SKM-1 (cell line): Measurements from ENCODE around the gene YAF2.
"Not testable (repeated sequence)": the region's sequence is repeated elsewhere in the genome, so short reads cannot be mapped to it uniquely, and the experiment has no call there.

Experiments
- DNase-seq: peaks from one replicate; lab custom pipeline; 2025; ENCODE audit not compliant: unreplicated experiment; lab: John Stamatoyannopoulos, UW

Gene YAF2

DNA sequence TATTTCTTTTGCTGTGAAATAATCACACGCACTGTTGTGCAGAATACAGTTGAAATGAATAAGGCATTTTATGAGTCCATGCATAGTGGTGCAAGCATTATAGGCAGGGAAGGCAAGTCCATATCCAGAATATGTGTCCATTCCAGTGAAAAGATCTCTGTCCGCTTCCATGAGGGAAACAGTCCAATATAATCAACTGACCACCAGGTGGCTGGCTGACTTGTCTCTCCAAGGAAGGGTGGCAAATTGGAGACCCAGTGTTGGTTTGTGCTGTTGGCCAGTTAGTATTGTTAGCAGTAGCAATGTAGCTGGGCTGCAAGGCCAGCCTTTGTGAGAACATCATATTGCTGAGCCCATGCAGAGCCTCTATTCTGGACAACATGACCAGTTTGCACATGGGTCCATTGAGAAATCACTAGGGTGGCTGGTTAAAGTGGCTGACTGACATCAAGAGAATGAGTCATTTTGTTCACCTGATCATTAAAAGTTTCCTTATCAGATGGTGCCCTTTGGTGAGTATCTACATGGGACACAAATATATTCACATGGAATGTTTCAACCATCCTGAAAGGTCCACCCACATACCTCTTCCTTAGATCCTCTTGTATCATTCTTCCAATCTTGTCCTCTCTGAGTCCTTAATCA lies 17.3 kb upstream of the YAF2 start:
- DNase-seq: no peak

DNA sequence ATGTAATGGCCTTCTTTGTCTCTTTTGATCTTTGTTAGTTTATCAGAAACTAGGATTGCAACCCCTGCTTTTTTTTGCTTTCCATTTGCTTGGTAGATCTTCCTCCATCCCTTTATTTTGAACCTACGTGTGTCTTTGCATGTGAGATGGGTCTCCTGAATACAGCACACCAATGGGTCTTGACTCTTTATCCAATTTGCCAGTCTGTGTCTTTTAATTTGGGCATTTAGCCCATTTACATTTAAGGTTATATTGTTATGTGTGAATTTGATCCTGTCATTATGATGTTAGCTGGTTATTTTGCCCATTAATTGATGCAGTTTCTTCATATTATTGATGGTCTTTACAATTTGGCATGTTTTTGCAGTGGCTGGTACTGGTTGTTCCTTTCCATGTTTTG lies 14.6 kb upstream of the YAF2 start:
- DNase-seq: not testable (repeated sequence)

DNA sequence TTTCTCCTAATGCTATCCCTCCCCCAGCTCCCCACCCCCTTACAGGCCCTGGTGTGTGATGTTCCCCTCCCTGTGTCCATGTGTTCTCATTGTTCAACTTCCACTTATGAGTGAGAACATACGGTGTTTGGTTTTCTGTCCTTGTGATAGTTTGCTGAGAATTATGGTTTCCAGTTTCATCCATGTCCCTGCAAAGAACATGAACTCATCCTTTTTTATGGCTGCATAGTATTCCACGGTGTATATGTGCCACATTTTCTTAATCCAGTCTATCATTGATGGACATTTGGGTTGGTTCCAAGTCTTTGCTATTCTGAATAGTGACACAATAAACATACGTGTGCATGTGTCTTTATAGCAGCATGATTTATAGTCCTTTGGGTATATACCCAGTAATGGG lies 11.0 kb upstream of the YAF2 start:
- DNase-seq: not testable (repeated sequence)

DNA sequence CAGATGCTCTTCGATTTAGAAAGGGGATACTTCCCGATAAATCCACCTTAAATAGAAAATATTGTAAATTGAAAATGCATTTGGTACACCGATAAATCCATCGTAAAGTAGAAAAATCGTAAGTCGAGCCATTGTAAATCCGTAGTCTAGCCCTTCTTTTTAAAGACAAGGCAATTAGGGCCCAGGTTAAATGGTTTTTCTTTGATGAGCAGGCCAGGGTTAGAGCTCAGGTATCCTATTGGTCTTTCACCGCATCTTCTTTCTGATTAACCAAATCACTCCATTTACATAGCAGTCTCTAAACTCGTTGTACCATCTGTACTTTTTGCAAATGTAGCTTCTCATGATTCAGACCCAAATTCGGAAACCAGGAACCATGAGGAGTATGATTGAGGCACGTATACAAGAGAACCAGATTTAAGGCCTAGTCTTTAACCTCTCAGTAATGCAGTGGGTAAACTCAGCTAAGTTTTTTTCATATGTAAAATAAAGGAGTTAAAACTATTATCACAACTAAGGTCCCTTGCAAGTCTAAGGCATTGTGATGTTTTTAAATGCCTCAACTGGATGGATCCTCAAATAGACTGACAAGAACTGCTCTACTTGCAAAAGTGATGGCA lies 2.2 kb upstream of the YAF2 start:
- DNase-seq: no peak

DNA sequence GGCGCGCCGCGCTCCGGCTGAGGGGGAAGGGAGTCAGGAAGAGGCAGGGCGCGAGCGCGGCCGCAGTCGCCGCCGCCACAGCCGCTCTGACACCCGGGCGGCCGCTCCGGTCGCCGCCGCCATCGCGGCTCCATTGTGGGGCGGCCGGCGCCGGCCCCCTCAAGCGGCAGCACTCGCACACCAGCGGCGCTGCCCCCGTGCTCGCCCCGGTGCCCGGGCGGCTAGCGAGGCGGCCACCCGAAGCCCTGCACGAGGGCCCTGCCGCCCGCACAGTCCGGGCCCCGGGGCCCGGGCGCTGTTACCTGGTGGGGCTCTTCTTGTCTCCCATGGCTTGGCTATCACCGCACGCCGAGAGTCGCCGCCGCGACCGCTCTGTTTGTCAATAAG lies 202 bp downstream of the YAF2 start:
- no peak for DNase-seq

DNA sequence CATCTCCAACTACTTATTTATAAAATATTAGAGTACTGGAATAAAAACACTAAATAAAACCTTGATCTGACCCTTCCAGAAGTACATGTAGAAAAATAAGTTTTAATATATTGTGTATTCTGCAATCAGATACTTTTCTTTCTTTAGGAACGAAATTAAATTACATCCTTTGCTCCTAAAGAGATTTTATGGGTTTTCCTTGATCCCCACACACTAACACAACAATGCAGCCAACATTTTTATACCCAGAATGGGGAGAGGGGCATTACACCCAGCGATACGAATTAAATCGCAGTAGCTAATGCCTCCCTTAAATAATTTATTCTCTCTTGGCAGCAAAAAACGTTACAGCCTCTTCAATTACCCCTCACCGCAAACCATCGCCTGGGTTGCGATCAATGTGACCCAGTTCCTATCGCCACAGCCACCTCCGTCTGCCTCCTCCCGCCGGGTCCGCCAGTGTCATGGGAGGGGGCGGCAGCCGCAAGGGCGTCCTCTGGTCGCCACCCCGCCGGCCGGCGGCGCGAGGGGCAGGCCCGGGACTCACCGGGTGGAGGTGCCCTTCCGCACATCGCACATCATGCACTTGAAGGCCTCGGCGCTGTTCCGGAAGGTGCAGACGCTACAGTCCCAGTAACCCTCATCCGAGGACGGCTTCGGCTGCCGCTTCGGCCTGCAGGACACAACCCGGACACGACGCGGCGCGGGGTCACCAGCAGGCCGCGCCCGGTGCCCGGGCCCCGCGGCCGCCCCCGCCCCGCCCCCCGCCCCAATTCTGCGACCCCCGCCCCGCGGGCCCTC lies 796 bp downstream of the YAF2 start:
- DNase-seq: peak; percentile 21

DNA sequence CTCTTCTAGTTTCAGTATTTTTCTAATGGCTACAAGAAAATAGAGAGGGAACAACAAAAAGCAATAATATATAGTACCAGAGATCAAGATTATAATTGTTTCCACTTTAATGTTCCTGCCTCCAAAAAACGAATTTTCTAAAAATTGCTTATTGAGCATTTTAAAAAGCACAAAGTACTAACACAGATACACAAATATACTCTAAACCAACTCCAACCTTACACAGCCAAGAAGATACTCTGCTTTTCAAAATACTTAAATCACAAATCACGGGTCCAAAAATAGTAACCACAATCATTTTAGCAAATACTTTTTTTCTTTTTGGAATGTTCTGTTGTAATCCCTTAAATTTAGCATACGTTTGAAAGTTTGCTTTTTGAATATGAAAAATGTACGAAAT lies 2.0 kb downstream of the YAF2 start:
- DNase-seq: no peak

DNA sequence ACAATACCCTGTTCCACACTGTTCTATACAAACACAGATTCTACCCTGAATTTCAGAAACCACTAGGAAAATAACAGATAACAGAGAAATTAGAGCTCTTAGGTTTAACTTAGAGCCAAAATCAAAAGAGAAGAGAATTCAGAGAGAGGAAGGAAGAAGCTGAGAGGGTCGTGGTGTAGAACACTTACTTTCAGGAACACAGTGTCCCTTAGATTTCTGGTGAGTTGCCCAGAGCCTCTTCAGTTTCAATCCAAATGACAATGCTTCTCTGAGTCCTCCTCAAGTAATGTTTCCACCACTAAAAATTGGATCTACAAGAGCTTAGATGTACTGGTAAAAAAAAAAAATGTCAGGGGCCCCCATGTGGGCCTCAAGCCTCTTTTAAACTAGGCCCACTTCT lies 2.6 kb downstream of the YAF2 start:
- DNase-seq: no peak

DNA sequence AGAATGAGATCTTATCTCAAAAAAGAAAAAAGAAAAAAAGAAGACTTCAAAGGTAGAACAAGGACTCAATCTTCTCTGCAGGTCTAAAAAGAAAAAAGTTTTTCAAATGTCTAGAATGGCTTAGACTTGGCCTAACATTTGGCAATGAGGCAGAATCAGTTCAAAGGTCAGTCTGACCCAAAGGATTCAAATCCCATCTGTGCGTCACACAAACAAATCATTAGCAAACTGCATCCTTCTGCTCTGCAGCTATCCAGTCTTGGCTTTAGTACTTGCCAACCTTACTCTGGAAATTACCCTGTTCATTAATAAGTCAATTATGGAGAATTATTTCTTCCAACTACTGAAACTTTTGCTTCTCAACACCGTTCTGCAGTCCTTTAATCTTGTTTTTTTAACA lies 3.1 kb downstream of the YAF2 start:
- DNase-seq: no peak

DNA sequence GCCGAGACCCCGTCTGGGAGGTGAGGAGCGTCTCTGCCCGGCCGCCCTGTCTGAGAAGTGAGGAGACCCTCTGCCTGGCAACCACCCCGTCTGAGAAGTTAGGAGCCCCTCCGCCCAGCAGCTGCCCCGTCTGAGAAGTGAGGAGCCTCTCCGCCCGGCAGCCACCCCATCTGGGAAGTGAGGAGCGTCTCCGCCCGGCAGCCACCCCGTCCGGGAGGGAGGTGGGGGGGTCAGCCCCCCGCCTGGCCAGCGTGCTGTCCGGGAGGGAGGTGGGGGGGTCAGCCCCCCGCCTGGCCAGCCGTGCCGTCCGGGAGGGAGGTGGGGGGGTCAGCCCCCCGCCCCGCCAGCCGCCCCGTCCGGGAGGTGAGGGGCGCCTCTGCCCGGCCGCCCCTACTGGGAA lies 10.5 kb downstream of the YAF2 start:
- DNase-seq: not testable (repeated sequence)

DNA sequence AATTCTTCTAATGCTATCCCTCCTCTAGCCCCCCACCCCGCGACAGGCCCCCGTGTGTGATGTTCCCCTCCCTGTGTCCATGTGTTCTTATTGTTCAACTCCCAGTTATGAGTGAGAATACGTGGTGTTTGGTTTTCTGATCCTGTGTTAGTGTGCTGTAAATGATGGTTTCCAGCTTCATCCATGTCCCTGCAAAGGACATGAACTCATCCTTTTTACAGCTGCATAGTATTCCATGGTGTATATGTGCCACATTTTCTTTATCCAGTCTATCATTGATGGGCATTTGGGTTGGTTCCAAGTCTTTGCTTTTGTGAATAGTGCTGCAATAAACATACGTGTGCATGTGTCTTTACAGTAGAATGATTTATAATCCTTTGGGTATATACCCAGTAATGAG lies 13.5 kb downstream of the YAF2 start:
- DNase-seq: not testable (repeated sequence)

DNA sequence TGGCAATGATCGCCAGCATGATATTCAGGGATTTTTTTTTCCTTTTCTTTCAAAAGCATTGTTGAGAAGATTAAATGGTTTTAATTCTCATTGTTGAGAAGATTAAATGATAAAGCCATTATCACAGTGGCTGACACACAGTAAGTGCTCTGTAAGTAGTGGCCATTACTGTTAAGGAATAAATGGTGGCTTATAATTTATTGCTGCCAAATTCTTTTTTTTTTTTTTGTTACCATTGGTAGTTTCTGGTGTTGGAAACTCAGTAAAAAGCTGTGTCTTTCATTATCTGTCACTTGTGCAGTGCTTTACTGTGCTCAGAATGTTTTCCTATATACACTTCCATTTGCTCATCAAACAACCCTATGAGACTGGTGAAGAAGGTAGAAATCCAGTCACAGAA lies 15.3 kb downstream of the YAF2 start:
- no peak for DNase-seq

DNA sequence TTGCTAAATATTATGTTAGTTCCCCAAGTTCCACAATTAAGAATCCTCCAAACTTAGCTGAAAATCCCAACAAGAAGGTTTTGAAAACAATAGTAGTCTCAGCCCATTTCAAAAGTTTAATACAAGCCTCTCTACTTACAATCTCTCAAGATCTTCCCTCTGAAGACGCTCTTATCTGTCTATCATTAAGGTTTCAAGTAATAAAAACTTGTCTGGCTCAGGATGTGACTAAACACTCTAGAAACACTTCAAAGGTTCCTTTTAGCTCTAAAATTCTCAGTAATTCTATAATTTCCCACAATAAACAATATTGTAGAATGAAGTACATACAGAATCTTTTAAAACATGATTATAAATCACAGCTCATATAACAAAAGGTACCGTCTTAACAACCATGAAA lies 16.3 kb downstream of the YAF2 start:
- no peak for DNase-seq

DNA sequence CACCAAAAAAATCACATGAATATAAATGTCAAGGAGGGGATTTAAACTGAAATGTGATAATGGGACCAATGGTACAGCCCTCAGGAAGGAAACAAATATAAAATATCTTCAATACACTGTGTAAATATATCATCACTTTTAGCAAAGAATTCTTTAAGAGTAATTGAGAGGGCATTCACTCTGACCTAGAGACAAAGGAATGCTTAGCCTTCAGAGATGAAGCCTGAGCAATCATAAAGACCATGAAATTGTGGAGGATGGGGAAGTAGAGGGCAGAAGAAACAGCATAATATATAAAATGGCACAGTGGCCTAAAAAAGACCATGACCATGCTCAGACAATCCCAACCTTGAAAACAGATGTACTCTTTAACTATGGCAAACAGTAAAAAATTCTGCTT lies 20.4 kb downstream of the YAF2 start:
- DNase-seq: no peak

DNA sequence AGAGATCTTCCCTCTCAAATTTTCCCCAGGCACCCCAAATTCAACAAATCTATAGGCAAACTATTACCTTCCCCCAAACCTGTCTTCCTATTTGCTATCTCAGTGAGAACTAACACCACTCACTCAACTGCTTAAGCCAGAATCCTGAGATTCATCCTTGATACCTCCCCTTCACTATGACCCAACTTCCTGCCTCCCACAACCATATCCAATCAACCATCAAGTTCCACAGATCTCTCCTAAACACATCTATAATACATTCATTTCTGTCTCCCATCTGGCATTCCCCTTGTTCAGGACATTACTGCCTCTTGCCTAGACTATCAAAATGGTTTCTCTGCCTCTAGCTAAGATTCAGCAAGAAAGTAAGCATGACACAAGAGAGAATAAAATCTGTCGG lies 21.3 kb downstream of the YAF2 start:
- DNase-seq: no peak

DNA sequence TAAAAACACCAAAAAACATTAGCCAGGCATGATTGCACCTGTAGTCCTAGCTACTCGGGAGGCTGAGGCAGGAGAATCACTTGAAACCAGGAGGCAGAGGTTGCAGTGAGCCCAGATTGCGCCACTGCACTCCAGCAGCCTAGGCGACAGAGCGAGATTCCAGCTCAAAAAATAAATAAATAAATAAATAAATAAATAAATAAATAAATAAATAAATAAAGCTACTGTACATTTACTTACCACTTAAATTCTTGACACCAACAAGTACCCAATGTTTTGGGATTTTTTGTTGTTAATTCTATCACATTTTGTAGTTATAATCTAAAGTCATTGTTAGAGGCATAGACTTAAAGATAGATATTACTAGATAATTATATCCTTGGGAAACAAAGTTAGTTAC lies 22.3 kb downstream of the YAF2 start:
- DNase-seq: not testable (repeated sequence)

DNA sequence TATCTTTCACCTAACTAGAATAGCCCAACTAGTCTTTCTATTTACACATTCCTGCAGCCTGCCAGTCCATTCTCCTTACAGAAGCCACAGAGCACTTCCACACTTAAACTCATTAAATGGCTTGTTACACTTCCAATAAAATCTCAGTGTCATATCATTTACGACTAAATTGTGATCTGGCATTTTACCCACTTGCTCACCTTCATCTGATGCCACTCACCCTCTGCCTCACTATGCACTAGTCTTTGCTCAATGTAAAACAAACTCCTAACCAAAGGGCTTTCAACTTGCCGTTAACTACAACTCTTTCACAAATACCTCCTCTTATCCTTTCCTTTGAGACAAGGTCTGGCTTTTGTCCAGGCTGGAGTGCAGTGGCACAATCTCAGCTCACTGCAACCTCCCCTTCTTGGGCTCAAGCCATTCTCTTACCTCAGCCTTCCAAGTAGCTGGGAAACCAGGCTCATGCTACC lies 24.1 kb downstream of the YAF2 start:
- no peak for DNase-seq

DNA sequence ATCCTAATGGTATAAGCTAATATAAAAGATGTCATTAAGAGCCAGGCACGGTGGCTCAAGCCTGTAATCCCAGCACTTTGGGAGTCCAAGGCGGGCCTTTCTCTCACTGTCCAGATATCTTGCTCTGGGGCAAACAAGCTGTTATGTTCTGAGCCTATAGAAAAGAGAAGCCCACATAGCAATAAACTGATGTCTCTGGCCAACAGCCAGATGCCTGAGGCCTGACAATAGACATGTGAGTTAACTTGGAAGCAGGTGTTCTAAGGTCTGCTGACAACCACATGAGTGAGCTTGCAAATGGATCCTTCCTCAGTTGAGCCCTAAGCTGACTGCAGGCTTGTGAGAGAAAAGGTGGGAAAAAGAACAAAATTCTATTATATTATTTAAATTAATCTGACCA lies 25.0 kb downstream of the YAF2 start:
- DNase-seq: no peak

DNA sequence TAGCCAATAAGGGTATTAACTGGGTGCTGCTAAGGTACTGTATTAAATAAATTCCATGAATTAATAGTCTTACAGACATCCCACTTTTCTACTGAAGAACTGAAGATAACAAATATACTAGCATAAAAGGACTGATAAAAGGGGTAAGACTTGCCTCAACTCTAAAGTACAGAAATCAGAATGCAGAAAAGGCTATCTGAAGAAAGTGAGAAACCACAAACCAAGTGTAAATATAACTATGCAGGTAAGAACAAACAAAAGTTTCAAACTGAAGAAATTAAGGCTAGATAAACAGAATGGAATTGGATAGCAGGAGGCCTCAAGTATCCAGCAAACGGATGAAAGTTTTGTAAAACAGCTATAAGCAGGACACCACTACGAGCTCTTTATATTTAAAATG lies 29.5 kb downstream of the YAF2 start:
- DNase-seq: no peak

DNA sequence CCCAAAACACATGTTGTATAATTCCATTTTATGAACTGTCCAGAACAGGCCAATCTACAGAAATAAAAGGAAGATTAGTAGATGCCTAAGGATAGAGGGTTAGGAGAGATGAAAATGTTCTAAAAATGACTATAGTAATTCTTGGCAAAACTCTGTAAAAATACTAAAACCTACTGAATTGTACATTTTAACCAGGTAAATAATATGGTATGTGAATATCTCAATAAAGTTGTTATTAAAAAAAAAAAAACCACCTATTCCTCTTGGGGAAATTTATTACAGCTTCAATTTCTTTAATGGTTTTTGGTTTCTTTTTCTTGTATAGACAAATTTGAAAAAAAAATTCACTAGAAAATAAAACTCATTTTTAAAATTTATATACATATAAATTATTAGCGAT lies 33.2 kb downstream of the YAF2 start:
- no peak for DNase-seq

DNA sequence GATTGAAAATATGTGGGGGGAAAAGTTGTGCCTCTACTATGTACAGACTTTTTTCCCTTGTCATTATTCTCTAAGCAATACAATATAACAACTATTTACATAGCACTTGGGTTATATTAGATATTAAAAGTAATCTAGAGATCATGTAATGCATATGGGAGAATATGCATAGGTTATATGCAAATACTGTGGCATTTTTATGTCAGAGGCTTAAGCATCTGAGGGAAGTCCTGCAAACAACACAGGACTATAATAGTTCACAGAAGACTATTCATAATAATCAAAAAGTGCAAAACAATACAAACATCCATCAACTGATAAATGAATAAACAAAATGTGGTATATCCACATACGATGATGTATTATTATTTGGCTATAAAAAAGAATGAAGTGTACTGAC lies 33.7 kb downstream of the YAF2 start:
- DNase-seq: no peak

DNA sequence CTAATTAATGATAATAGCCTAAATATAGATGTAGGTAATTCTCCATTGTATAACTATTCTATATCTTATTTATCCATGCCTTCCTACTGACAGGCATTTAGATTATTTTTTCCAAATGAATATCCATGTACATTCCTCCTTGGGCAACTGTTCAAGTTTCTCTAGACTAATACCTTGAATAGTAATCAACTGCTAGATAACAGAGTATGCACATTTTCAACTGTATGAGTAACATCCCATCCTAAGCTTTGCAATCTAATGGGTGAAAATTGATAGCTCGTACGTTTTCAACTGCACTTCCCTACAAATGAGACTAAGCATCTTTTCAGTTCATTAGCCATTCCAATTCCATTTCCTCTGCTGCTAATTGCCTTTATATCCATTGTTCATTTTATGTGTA lies 37.0 kb downstream of the YAF2 start:
- no peak for DNase-seq
